Pulmonary artery endothelial cell (primary cell): ENCODE measurements around the gene TLN1. TPM values are rescaled to one million over a fixed set of nuclear protein-coding genes. Genes with fewer than 3 reads are reported as not detected.

Source experiments
- DNase-seq: peaks from one replicate; pipeline ENCODE4 v3.0.0-alpha.2; 2011; ENCODE audit warnings: low read depth, low spot score
- total RNA-seq: library from RNA; depleted of rRNA; stranded (reverse); fragments of >200 nt; gene quantifications from 2 replicates; pipeline ENCODE4 v1.2.3, GENCODE V29; 2014

The TLN1 gene
- total RNA-seq, 1 donor from 2014 or later = 314 TPM

- DNase-seq = no peak
Measured at GRCh38 chr9:35705836-35706430, 26.1 kb downstream of the TLN1 start.

DNA sequence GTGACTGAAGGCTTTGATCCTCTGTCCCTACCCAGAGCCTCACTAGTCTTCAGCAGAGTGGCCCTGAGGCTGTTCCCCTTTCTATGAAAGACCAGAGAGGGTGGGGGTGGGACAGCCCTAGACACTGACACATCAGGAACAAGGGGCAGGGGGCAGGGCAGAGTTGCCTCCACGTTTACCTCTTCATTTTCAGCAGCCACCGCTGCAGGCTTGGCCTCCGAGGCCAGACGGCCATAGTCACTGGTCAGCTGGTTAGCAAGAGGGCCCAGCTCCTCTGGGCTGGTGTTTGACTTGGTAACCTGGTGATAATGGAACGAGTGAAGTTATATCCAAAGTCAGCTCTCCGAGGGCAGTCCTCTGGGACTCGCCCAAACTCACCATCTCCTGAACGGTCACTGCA is 26.6 kb downstream of the TLN1 start:
- no peak for DNase-seq

GRCh38 chr9:35703906-35704672 is 27.9 kb downstream of the TLN1 start:
- DNase-seq = no peak

- DNase-seq = no peak
Measured at GRCh38 chr9:35702696-35703095, 29.3 kb downstream of the TLN1 start.

- no peak for DNase-seq
Measured at GRCh38 chr9:35700942-35701341, 31.1 kb downstream of the TLN1 start.

DNA sequence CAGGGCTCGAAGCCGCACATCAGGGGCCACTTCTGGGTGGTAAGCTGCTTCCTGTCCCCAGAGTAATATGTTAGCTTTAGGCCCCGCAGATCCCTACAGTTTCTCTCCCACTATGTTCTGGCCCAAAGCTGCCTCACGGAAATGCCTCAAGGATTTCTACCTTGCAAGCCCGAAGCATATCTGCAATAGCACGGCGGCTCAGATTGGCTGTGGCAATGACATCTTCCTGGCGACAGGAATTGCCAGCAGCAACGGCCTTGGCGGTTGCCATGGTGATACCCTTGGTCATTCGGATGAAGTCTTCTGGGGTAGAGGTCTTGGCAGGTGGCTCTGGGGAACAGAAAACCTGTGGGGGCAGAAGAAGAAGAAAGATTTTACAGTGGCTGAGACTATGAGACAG is 32.0 kb downstream of the TLN1 start:
- DNase-seq = no peak

DNA sequence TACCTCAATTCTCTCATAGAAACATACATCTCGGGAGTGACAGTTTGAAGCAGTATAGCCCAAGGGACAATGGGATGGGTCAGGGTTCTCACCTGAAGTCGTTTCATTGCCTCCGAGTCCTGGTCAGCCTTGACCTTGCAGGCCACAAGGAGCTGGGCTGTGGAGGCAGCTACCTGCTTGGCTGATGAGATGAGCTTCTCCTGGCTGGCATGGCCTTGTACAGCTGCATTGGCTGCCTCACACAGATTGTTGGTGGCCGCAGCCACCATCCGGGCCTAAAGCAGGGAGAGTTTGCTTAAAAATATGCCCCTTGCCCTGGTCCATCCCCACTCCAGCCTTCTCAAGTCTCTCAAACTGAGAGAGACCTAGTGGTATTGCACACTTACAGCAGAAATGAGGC is 33.8 kb downstream of the TLN1 start:
- DNase-seq = no peak

- no peak for DNase-seq
Measured at GRCh38 chr9:35697486-35697885, 34.5 kb downstream of the TLN1 start.

DNA sequence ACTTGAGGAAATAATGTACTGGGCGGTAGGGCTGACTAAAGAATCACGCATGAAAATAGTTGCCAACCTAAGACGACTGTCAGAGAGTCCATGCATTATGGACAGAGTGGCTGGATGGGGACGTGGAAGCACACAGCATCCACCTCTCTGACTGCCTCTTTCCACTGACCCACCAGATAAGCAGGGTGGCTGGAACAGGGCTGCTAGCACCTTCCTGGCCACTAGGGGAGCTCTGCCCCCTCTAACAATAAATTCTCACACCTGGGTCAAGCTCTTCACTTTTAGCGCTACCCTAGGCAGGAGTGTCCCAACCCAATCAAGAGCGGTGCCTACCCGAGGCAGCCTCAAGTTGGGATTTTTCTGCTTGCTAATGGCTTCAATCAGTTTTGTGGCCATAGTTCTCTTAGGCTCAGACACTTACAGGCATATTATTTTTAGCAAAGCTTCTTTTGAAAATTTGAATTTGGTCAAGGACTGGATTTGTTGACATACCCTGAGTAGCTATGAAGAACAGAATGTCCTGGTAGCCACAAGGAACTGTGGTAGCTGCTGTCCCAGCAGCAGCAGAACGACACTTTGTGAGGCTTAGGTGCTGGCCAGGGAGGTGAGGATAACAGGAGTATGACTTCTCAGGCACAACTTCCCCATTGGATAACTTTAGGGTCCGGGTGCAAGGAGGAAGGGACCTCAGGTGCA is 35.3 kb downstream of the TLN1 start:
- no peak for DNase-seq

DNA sequence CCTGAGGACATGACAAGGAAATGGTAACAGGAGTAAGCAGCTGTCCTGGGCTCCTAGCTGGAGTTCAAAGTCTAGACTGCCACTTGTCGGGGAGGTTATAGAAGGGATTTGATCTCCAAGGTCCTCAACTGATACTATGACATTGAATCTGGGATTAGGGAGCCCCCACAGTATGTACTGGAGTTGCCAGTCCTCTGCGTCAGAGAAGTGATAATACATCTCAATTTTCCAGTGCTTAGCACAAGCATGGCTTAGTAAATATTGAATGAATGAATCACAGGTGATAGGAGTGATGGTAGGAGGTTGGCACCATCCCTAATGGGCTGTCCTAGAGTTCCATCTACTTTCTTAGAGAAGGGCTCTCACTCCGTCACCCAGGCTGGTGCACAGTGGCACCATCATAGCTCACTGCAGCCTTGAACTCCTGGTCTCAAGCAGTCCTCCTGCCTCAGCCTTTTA is 36.0 kb downstream of the TLN1 start:
- no peak for DNase-seq

DNA sequence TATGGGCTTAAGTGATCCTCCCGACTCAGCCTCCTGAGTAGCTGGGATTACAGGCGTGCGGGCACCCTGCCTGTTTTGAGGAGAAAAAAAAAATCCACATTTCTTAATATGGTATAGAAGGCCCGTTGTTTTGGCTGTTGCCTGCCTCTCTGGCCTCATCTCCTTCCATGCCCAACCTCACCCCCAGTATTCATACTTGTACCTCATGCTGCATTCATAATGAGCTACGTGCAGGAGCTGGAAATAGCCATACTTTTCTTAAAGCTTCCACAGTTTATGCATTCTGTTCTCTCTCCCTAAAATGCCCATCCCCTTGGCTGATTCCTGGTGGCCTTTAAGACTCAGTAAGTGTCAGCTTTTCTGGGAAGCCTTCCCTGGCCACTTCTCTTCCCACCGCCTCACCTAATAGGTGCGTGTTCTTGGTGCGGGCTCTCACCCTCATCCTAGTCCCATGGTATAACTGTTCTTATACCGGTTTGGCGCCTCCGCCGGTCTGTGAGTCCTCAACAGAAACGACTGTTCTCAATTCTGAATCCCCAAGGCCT is 40.2 kb downstream of the TLN1 start:
- no peak for DNase-seq

GRCh38 chr9:35691334-35691650 is 40.7 kb downstream of the TLN1 start:
- DNase-seq = no peak

- peak; percentile 33 for DNase-seq
Measured at GRCh38 chr9:35690614-35691333, 41.2 kb downstream of the TLN1 start.

DNA sequence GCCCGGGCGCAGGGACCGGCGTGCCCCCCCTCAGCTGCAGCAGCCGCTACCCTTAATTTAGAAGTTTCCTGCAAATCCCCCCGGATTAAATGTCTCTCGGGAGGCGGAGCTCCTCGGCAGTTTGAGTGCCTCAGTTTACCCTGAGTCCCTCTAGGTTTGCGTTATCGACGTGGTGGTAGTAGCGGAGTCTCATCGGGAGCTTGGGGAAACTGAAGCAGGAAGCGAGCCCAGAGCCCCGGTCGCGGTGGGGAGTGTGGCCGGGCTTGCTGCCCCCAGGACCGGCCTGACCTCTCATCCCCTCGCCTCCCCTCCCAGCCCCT is 41.7 kb downstream of the TLN1 start:
- DNase-seq = no peak

- no peak for DNase-seq
Measured at GRCh38 chr9:35689542-35690293, 42.3 kb downstream of the TLN1 start, which contains the start of gene TPM2. Gene TPM2 (minus strand): TSS chr9:35689925. CDS start chr9:35689817, 108 bp downstream.

GRCh38 chr9:35688558-35689541 is 43.1 kb downstream of the TLN1 start:
- DNase-seq = no peak

DNA sequence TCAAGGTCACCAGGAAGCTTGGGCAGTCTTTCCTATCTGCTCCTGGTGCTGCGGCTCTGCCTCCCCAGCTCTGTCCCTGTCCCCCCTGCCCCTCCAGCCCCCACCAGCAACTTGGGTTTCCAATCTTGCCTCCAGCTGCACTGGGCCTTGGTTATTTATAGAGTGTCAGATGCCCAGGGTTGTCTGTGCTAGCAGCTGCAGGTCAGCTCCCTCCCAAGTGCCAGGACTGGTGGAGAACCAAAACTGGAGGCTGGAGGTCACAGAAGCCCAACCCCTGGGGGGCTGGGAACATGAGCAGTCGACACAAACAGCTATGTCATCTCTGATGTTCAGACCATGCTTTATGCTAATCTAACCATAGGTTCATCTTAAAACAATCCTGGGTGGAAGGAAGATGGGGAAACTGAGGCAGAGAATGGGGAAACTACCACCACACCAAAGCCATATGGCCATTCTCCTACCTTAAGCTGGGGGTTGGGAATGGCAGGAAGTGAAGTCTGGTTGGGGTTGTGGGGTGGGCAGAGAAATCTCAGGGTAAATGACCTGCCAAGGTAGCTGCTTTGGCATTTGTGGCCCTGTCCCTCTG is 43.9 kb downstream of the TLN1 start:
- DNase-seq = no peak

DNA sequence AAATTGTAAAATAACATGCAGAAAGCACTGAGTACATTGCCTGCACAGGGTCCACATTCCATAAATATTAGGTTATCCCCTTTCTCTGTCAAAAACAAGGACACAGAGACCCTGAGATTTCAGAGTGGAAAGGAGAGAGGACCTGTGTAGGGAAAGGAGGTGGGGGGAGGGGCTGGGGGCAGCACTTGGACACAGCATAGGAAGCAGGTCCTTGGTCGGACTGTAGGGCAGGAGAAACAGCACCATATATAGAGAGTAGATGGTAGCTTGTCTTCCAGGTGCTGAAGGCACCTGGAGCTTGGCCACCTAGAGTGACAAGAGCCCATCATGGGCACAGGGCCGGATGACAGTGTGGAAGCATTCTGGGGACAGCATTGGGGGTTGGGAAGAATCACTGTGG is 44.7 kb downstream of the TLN1 start:
- no peak for DNase-seq
